Calu3 (cell line): ENCODE results near the gene AIP. TPM values are rescaled to one million over a fixed set of nuclear protein-coding genes. Genes with fewer than 3 reads are reported as not detected.

Experiments used
- BruUV-seq: library from RNA; stranded (reverse); fragments of 400-500 nt; replicated peaks from 2 replicates; lab custom pipeline; 2021; lab: Mats Ljungman, UMichigan
- CTCF ChIA-PET: fragments of 300-600 bp; sonication (Branson Sonifier 250); formaldehyde crosslinking; loops from one replicate; lab custom pipeline; 2022; ENCODE audit warnings: antibody characterized with exemption; lab: Charles Lee
- DNase-seq: peaks from one replicate; pipeline ENCODE4 v3.0.0; 2022
- H3K27ac Mint-ChIP-seq: one replicate; pipeline ENCODE4 v1.8.0; 2022; ENCODE audit warnings: mixed read lengths; ENCODE audit not compliant: unreplicated experiment
- H3K27me3 Mint-ChIP-seq: one replicate; pipeline ENCODE4 v1.8.0; 2022; ENCODE audit warnings: mixed read lengths; ENCODE audit not compliant: unreplicated experiment
- H3K36me3 Mint-ChIP-seq: one replicate; pipeline ENCODE4 v1.8.0; 2022; ENCODE audit warnings: mild to moderate bottlenecking, moderate library complexity, mixed read lengths; ENCODE audit not compliant: insufficient read depth, unreplicated experiment
- H3K4me1 Mint-ChIP-seq: one replicate; pipeline ENCODE4 v1.8.0; 2022; ENCODE audit warnings: mild to moderate bottlenecking, low read depth, mixed read lengths; ENCODE audit not compliant: unreplicated experiment
- H3K4me3 Mint-ChIP-seq: one replicate; pipeline ENCODE4 v1.8.0; 2022; ENCODE audit warnings: mild to moderate bottlenecking, low read depth, moderate library complexity, mixed read lengths; ENCODE audit not compliant: unreplicated experiment
- H3K9me3 Mint-ChIP-seq: one replicate; pipeline ENCODE4 v1.8.0; 2022; ENCODE audit warnings: low read depth, mixed read lengths; ENCODE audit not compliant: unreplicated experiment
- intact Hi-C: fragments of 100-400 bp; cut with micrococcal nuclease; formaldehyde crosslinking; loops from one replicate; pipeline ENCODE4 v1.10.0; 2022; ENCODE audit not compliant: unreplicated experiment
- total RNA-seq: library from RNA; stranded (reverse); gene quantifications from 2 replicates; pipeline ENCODE4 v1.2.3, GENCODE V29; 2022
- TF ChIP-seq, protein P1 (sequence below): fragments of 200-600 bp; IDR thresholded peaks from one replicate; pipeline ENCODE4 v1.8.0; 2022; ENCODE audit warnings: antibody characterized with exemption; ENCODE audit not compliant: unreplicated experiment

Gene AIP
- total RNA-seq, 1 experiment from 2014 or later, result 44.0 TPM

DNA sequence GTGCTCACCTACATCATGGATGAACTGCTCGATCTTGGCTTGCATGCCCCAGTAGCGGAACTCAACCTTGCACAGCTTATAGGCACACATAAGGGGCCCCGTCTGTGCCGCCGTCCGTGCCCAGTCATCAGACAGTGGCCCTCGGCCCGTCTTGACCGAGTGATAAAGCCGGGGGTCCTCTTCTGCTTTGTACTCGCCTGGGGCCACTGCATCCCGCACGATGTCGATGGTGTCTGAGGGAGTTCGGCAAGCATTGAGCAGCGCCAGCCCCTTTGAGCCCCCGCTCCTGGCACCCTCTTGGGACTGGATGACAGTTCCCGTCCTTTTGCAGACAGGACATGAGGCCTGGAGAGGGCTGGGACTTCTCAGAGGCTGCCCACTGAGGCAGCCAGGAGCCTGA lies 19.0 kb downstream of the AIP start:
- TF ChIP-seq, protein P1, sequence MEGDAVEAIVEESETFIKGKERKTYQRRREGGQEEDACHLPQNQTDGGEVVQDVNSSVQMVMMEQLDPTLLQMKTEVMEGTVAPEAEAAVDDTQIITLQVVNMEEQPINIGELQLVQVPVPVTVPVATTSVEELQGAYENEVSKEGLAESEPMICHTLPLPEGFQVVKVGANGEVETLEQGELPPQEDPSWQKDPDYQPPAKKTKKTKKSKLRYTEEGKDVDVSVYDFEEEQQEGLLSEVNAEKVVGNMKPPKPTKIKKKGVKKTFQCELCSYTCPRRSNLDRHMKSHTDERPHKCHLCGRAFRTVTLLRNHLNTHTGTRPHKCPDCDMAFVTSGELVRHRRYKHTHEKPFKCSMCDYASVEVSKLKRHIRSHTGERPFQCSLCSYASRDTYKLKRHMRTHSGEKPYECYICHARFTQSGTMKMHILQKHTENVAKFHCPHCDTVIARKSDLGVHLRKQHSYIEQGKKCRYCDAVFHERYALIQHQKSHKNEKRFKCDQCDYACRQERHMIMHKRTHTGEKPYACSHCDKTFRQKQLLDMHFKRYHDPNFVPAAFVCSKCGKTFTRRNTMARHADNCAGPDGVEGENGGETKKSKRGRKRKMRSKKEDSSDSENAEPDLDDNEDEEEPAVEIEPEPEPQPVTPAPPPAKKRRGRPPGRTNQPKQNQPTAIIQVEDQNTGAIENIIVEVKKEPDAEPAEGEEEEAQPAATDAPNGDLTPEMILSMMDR, result no peak
- H3K4me3 Mint-ChIP-seq, result no peak overlapping the region
- no peaks in the 10 kb centered on the region for H3K27me3 Mint-ChIP-seq
- H3K27ac Mint-ChIP-seq, result no peak overlapping the region
- DNase-seq, result no peak
- CTCF ChIA-PET, result no interaction called here
- H3K36me3 Mint-ChIP-seq, result peaks cover 62% of the 10 kb centered on the region
- H3K9me3 Mint-ChIP-seq, result no peaks in the 10 kb centered on the region
- intact Hi-C loops, result loop anchor here (10.0 kb wide), 2 partner anchors 77 to 147 kb away; partner anchors contain the start of genes POLD4 and RPS6KB2
- no TSS peak for BruUV-seq
- peaks cover 17% of the 10 kb centered on the region for H3K4me1 Mint-ChIP-seq

DNA sequence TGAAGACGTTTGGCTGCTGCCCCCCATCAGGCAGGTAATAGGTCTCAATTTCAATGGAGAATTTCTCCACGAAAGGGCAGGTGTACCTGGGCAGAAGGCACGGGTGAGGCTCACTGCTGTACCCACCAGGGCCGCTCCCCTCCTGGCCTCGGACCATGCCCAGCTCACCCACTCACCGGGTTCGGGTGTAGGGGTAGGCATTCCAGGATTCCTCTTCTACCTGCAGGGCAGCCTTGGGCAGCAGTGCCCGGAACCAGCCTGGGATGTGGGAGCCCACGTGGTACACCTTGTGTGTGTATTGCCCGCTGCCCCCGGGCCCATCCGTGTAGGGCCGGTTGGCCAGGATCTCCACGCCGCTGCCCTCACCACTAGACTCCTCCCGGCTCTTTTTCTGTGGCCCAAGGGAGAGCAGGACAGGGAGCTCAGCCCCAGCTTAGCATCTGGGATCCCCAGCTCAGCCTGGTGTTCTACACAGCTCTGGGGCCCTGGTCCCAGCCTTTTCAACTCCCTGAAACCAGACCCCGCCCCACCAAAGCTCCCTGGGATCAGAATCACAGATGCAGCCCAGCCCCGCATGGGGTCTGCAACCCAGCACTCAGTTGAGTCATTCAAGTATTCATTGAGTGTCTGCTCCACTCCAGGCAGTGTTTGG lies 19.6 kb downstream of the AIP start:
- intact Hi-C loops, result loop anchor here (10.0 kb wide), 2 partner anchors 78 to 148 kb away; partner anchors contain the start of genes POLD4 and RPS6KB2
- Mint-ChIP-seq H3K27me3 (no peaks in the 10 kb centered on the region), H3K4me3 (peak overlapping the region; percentile 91), H3K27ac (peak overlapping the region; percentile 27), H3K36me3 (peaks cover 62% of the 10 kb centered on the region), H3K4me1 (peaks cover 23% of the 10 kb centered on the region), H3K9me3 (no peaks in the 10 kb centered on the region)
- CTCF ChIA-PET, result no interaction called here
- DNase-seq, result no peak
- TSS peak; percentile 1 for BruUV-seq
- TF ChIP-seq, protein P1, result no peak

DNA sequence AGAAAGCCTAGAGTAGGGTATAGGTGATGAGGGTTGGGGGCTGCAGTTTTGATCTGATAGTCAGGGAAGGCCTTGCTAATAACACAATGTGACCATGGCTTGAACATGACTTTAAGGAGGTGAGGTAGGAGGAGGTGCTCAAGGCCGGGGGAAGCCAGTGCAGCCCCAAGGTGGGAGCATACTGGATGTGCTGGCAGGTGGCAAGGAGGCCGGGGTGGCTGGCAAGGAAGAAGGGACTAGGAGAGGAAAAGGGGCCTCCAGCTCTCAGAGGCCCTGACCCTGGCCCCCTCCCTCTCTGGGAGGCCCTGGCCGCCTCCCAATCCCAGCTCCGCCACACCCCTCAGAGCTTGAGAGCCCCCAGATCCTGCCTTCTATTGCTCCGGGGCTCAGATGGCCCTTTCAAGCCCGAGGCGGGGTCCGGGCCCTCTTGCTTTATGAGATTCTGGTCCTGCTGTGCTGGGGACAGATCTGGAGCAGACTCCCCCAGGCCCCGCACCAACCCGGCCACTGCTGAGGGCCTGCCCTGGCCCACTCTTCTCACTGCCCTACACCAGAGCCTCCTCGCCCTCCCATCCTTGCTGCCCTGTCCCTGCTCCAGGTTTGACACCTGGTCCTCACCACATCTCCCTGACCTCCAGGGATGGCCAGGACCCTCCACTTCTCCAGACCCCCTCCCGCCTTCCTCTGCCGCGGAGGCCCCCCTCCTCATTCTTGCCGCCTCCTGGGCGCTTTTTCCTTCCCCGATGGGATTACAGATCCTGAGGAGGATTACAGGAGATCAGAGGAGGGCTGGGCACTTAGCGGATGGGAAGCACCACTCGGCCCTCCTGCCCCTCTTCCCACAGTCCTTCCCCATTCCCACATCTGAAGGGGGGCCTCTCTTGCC lies 20.5 kb downstream of the AIP start:
- H3K36me3 Mint-ChIP-seq, result peaks cover 64% of the 10 kb centered on the region
- H3K27me3 Mint-ChIP-seq, result no peaks in the 10 kb centered on the region
- no TSS peak for BruUV-seq
- TF ChIP-seq, protein P1, result no peak
- peak overlapping the region; percentile 27 for H3K27ac Mint-ChIP-seq
- no peak for DNase-seq
- peak overlapping the region; percentile 91 for H3K4me3 Mint-ChIP-seq
- no peaks in the 10 kb centered on the region for H3K9me3 Mint-ChIP-seq
- CTCF ChIA-PET, result no interaction called here
- intact Hi-C loops, result loop anchor here (10.0 kb wide), 2 partner anchors 79 to 149 kb away; partner anchors contain the start of genes POLD4 and RPS6KB2
- H3K4me1 Mint-ChIP-seq, result peaks cover 24% of the 10 kb centered on the region
